NCI-H446 (cell line): ENCODE data around the gene ANKRD65.
A peak's percentile ranks its signal among the peaks of the same experiment; 100 is the strongest.
"Not testable (repeated sequence)": the region's sequence is repeated elsewhere in the genome, so short reads cannot be mapped to it uniquely, and the experiment has no call there.

Experiments
- DNase-seq, 2 experiments: peaks; one replicate each; lab custom pipeline; 2025; lab: John Stamatoyannopoulos, UW

Gene ANKRD65

DNA sequence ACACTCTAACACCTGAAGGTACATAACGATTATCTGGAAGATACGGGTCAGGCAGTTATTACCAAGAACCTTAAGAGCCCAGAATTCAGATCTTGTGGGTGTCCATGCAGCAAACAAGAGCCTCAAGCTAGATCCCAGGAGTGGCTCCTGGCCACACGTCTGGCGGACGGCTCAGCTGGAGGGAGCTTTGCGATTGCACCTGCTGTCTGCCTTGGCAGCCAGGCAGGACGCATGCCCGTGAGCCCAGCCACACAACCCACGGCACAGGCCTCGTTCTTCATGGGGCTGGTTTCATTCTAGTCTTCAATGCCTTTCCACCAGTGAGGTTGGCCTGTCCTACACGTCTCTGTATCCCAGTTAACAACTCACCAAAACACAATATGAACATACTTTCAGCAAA, 27.6 kb downstream of the ANKRD65 start:
- DNase-seq, result no peak

DNA sequence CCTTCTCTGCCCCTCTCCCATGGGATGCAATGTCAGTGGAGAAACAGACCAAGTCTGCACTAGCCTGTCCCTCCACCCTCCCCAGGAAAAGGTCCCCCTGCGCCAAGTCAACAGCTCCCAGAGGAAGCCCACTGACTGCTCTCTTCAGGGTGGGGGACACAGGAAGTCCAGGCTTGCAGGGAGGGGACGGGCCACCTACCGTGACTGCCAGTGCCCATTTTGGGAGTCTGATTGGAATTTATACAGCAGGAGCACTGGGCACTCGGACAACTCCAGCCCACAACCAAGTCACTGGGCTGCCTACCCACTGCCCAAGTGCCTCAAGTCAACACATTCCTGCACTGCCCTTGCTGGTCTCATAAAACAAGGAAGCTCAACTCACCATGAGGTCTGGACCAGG, 28.1 kb downstream of the ANKRD65 start:
- no peak for DNase-seq

DNA sequence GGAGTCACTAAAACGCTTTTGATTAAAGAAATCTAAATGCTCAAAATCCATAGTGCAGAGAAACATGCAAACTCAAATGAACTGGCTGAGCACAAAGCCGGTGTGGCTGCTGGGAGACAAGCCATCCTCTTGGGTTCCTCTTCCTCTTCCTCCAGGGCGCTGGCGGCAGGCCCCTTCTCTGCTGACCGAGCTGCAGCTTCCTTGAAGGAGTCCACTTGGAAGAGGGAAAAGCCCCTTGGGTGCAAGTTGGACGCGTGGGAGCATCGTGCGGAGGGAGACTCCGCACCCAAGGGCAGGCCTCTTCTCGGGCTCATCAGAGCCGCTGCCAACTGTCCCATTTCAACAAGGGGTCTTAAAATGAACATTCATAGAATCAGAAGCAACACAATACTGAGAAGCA, 29.9 kb downstream of the ANKRD65 start:
- DNase-seq, result no peak

DNA sequence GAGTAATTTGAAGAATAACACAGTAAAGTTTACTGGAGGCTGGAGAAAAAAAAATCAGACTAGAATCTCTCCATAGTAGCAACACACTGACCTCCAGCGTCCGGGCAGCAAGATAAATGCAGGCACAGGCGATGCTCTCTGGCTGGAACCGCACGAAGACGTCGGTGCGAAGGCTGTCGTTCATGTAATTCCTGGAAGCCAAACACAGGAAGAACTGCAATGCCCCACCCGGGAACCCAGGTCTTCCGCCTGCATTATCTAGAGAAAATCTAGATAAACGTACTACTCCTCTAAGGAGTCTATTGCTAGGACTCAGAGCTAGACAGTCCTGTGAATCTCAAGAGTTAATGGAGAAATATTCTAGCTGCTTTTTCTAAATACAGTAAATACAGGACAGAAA, 30.4 kb downstream of the ANKRD65 start:
- DNase-seq, result no peak

DNA sequence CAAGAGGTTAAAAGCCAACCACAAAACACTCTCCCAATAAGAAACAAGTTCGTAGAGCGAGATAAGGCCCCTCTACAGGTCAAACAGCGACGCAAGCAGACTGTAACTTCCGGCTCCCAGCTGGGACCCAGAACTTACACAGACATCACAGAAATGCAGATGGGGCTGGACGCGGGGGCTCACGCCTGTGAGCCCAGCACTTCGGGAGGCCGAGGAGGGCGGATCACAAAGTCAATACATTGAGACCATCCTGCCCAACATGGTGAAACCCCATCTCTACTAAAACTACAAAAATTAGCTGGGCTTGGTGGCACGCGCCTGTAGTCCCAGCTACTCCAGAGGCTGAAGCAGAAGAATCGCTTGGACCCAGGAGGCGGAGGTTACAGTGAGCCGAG, 33.0 kb downstream of the ANKRD65 start:
- DNase-seq, result no peak

DNA sequence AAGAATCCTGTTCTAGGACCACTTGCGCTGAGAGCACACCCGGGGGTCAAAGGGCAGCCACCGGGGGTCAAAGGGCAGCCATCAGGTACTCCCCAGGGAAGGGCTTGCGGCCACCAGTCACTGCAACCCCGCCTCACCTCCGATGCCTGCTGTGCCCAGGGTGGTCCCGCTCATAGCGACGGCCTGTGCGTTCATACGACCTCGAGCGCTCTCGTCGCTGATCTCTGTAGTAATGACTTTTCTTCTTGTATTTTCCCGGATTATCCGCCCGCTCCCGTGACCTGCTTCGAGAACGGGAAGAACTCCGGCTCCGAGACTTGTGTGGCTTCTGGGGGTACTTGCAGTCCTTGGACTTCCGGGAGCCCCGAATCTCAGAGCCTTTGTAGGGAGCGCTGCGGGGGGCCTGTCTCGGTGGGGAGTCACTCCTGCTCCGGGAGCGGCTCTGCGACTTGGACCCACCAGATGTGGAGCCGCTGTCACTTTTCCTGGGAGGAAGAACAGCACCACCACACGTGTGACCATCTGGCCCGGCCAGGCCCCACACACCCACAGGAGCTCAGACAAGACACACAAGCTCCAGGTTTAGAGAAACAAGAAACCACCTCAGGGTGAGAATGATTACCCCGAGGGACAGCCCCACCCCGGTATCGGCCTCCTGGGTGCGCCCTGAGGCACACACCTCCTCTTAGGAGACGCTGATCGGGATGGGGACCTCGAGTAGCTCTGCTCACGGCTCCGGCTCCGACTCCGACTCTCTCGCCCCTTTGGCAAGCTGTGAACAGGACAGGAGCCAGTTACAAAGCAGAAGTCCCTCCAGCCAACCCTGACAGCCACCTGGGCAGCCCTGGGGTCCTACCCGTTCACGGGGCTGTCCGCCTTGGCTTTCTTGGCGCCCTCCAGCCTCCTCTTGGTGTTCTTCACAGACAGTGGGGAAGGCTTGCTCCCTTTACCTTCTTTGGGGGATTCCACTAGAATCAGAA, 33.7 kb downstream of the ANKRD65 start:
- DNase-seq, result no peak

DNA sequence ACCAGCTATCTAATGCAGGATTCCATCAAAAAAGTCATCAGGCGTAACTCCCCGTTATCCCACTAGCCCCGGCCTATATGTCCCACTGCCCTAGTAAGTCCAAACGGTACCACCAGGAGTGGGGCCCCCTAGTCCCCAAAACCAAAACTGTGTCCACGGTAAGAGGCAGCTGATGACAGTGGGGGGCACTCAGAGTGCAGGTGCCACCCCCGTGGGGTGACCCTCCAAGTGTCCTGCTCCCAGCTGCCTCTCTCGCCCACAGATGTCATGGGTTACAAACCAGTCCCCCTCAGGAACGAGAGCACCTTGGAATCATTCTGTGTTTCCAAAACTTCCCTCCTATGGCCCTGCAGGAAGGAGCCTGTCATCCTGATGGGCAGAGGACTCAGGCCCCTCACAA, 35.1 kb downstream of the ANKRD65 start:
- DNase-seq, result no peak

DNA sequence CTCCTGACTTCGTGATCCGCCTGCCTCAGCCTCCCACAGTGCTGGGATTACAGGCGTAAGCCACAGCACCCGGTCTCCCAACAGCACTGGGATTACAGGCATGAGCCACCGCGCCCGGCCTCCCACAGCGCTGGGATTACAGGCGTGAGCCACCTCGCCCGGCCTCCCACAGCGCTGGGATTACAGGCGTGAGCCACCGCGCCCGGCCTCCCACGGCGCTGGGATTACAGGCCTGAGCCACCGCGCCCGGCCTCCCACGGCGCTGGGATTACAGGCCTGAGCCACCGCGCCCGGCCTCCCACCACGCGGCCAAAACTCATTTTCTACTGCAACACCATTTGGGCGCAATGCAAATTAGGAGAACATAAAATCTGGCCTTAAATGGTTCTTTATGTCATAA, 35.7 kb downstream of the ANKRD65 start:
- not testable (repeated sequence) for DNase-seq

DNA sequence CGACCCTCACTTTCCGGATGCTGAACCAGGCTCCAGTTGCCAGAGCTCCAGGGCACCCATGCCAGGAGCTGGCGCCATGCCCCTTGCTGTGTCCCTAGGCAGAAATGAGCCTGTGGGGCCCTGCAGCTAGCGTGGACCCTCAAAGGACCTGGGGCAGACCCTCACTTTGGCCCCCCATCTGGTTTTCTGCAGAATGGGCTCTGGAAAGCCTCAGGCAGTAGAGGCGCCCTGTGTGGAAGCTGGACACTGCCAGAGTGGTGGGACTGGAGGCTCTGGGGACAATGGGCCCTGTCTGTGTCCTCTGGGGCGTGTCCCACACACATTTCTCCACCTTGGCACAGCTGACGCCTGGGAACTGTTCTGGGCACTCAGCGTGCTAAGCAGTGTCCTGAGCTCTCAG, 39.8 kb downstream of the ANKRD65 start:
- no peak for DNase-seq

DNA sequence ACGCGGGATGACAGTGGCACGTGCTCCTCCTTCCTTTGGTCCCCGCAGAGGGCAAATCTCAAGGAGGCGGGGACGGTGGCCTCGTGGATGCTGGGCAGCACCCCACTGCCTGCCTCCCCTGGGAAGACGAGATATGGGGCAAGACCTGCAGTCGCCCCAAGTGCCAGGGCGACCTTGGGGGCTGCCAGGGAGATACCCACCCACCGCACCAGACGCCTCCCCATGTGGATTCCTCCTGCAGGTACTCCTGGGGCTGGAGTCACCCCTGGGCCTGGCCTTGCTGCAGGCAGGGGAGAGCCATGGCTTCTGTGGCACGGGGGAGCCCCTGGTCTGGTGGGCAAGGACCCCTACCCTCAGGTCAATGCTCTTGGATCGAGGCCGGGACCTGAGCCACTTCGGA, 40.2 kb downstream of the ANKRD65 start:
- DNase-seq, result no peak

DNA sequence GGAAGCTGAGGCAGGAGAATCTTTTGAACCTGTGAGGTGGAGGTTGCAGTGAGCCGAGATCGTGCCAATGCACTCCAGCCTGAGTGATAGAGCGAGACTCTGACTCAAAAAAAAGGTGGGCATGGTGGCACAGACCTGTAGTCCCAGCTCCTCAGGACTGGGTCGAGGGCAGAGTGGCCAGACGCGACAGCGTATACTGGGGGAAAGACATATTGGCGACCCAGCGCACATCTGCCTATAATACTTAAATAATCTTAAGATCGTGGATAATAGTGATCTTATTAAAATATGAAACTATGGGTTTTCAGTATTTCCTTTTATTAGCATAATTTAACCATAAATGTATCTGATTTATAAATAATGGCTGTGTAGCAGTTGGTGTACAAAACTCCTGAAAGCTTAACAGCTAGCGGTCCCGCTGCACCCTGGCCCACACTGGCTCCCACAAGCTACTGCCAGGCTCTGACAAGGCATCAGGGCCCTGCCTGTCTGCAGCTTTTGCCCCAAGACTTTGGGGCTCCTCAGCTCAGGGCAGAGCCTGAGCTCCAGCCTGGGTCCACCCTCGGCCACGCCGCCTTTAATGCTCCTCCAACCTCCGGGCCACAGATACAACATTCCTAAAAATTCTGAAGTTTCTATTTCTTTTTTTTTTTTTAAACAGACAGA, 43.4 kb downstream of the ANKRD65 start:
- DNase-seq, result no peak

DNA sequence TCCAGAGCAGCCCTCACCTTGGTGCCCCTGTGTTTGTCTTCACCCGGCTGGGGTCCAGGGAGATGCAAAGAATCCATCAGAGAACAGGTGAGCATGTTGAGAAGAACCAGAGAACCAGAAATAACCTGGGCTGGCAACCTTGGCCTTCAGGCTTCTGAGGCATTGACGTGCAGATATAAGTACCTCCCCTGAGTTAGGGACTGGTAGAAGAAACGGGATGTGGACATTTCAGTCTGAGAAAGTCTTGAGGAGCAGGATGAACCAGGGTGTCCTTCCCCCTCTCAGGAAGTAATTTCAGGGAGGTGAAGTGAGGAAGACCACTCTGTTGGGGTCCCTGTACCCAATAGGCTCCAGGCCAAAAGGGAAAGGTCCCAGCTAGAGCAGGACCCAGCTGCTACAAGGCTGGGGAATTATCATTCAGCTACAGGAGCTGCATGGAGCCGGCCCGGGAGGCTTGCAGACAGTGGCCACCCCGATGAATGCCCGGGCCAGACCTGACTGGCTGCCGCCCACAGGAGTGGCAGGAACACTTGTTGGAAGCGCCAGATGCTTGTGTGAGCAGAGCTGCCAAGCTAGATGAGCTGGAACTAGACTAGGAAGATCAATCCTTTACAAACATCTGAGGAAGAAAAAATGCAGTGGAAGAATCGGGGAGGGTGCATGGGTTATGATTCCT, 44.4 kb downstream of the ANKRD65 start:
- DNase-seq, result no peak

DNA sequence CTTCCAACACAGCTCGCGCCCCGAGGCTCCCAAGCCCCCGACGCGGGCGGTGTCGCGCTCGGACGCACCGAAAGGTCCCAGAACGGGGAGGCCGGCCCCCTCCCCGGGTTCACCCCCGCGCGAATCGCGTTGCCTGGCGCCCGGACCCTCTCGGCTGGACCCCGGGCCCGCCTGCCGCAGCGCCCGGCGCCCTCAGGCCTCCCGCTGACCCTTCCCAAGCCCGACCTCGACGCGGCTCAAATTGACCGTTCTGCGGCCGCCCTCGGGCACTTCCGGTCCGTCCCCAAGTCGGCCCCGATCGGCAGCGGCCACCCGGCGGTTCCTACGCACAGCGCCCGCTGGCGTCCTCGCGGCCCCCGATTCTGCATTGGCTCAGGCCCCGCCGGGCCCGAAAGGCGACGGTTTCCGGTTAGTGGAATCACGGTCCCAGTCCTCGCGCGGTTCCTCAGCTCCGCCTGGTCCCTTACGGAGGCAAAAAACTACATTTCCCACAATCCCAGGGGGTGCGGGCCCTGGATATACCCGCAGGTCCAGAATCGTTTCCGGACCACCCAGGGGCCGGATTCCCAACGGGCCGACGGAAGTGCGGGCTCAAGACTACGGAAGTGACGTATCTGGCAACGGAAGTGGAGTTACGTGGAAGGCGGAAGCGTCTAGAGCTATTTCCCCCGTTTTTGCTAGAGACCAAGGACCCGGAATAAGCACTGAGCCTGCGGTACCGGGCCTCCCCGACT, 46.0 kb downstream of the ANKRD65 start, which contains the start of gene AURKAIP1:
TSS of gene AURKAIP1 (minus strand) at position 279 of the 734 bp plus-strand sequence. CDS start 451 bp downstream, outside the sequence.
- DNase-seq, result peak; percentile 99 to 100

DNA sequence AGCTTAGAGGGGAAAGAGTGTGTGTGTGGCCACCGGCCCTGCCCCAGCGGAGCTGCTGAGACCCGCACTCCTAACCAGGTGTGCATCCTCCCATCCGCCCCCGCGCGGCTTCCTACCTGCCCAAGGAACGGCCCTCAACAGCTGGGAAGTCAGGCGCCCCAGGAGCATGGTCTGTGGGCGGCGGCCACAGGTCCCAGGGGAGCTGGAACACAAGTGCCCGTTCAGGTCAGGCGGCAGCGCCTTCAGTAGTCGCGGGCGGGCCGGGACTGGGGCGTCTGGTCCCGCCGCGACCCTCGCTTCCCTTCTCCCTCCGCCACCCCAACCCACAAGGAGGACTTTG, 46.5 kb downstream of the ANKRD65 start:
- no peak for DNase-seq

DNA sequence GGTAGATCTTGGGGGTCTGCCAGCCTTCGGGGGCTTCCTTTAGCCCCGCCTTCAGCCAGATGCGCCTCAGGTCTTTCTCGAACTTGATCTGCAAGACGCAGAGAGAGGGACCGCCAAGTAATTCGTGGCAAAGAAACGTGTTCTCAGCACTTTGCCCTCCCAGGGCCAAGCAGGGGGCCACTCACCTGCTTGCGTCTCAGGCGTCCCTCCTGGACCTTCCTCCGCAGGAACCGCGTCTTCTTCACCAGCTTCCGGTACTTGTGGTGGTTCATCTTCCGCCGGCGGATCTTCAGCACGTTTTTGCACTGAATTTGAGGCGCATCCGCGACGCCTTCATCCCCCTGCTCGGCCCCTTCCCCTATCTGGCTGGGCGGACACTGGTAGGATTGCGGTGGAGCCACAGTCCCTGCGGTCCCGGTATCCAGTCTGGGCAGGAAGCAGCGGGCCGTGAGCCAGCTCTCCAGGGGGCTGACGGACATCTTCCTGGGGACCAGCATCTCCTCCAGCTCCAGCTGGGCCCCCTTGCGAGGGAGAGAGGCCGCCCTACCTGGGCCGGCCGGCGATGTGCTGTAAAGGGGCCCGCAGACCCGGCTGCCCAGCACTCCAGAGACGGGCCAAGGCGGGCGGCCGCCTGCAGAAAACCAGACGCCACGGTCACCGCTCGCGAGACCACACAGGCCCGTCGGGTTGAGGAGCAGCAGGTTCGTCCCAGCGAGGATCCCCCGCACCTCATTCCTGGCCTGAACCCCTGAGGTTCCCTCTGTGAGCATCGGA, 47.1 kb downstream of the ANKRD65 start:
- no peak for DNase-seq

DNA sequence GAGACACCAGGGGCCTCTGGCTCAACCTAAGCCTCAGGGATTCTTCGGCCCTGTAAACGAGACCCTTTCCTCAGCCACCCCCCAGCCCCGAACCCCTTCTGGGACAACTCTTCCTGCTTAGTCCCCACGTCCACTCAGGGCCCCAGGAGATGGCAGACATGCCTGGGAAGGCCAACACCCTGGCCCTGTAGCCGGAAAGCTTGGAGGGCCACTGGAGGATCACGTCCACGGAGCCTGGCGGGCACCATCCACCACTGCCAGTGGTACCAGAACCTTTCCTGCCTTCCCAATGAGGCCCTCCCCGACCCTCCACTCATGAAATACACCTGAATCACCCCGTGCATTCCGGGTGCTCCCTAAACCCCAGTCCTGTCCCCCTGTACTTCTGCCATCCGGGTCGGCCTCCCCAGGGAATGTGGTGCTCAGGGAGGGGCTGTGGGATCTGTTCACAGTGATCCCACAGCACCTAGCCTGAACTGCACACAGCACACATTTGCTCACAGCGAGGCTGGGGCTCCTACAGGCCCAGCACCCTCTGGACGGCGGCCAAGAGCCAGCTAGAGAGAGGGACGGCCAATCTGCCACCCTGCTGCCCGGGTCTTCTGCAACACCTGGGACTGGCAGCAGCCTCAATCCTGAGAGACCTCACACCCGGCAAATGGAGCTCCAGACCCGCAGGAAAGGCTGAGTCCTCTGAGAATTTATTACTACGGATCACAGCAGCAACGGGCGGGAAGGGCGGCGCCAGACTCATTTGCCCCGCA, 47.8 kb downstream of the ANKRD65 start:
- no peak for DNase-seq

DNA sequence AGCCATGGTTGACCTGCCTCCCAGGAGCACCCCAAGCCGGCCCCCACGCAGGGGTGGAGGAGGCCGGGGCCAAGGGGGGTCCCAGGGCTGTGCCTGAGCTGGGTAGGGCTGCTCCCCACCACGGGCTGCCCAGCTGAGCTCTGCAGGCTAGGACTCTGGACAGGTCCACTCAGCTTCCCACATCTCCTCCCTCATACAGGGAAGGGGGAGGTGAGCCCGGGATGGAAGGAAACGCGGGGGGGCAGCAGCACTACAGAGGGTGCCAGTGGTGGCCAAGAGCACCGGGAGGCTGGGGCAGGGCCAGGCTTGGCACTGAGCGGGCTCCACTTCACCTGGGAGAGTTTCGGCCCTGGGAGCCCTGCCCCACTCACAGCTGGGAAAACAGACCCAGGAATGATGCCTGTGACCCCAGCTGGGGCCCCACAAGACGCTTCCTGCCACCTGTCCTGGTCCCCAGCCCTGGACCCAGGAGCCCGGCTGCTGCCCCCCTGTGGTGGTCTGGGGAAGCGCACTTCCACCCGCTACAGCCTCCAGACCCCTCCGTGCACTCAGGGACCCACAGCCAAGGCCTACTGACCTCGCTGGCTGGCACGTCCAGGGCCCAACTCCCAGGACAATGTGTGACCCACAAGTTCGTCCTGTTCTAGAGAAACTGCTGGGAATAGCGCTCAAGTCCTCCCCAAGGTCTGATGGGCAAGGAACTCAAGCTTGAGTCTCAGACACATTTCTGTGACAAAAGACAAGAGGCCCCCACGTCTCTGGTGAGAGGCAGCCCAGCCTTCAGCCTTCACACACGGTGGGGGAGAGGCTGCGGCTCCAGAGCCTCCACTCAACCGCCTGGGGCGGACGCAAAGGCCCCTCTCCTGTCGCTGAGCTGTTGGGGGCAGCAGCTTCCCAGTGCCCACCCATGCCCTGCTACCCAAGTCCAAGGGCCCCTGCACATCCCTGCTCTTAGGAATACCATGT, 49.0 kb downstream of the ANKRD65 start:
- DNase-seq, result peak in 1 of 2 experiments; percentile 58

DNA sequence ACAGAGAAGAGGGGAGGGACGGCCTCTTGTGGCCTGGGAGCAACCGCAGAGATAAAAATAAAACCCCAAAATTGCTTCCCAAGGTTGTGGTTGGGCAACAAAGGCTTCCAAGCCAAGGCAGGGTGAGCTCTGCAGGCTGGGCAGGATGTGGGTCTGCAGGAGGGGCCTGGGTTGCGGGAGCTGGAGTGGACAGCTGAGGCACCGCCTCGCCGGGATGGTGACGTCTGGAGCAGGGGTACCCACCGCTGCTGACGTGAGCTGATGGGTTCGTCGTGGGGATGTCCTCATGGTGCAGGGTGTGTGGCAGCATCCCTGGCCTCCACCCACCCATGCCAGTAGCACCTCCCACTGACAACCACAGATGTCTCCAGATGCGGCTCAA, 49.7 kb downstream of the ANKRD65 start:
- DNase-seq, result no peak

DNA sequence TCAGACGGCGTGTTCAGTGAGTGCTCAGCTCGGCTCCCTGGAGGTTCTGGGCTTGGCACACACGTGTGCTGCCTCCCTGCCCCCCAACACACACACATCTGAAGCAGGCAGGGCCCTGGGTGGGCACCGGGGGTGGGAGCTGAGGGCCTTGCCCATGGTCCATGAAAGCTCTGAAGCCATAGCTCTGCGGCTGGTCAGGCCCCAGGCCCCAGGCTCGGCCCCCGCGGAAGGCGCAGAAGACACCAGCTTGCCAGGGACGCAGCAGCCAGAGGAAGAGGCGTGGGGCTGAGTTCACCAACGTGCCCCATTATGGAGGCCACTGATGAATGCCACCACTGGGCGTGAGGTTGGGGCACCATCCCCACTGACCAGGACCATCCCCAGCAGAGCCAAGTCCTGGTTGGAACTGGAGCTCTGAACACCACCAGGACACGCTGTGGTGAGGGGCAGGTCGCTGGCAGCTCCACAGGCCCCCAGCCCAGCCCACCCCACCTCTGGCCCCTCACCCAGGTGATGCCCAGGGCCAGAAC, 50.2 kb downstream of the ANKRD65 start:
- no peak for DNase-seq
